GM06990 (cell line): ENCODE data around the gene OLFML2A.
"Not testable (repeated sequence)": the region's sequence is repeated elsewhere in the genome, so short reads cannot be mapped to it uniquely, and the experiment has no call there.

ENCODE experiments used
- DNase-seq: peaks from one replicate; pipeline ENCODE4 v3.0.0-alpha.2; 2011; ENCODE audit not compliant: insufficient read length; ENCODE audit errors: extremely low read depth
- H3K27me3 ChIP-seq: replicated peaks from 2 replicates; pipeline ENCODE4 v1.6.0; 2011; ENCODE audit warnings: low read length; ENCODE audit not compliant: control insufficient read depth, insufficient read depth
- H3K36me3 ChIP-seq: 2 replicates; pipeline ENCODE4 v1.5.1; 2011; ENCODE audit warnings: low read length; ENCODE audit not compliant: control insufficient read depth, insufficient read depth
- H3K4me3 ChIP-seq: replicated peaks from 2 replicates; pipeline ENCODE4 v1.5.1; 2011; ENCODE audit warnings: low read depth, mild to moderate bottlenecking, control low read depth, low read length
- TF ChIP-seq, protein P1 (sequence below): IDR thresholded peaks from 2 replicates; pipeline ENCODE4 v1.5.1; 2011; ENCODE audit warnings: low read length, control low read depth, mild to moderate bottlenecking, inconsistent platforms; ENCODE audit not compliant: insufficient read depth, poor library complexity, severe bottlenecking

OLFML2A gene

DNA sequence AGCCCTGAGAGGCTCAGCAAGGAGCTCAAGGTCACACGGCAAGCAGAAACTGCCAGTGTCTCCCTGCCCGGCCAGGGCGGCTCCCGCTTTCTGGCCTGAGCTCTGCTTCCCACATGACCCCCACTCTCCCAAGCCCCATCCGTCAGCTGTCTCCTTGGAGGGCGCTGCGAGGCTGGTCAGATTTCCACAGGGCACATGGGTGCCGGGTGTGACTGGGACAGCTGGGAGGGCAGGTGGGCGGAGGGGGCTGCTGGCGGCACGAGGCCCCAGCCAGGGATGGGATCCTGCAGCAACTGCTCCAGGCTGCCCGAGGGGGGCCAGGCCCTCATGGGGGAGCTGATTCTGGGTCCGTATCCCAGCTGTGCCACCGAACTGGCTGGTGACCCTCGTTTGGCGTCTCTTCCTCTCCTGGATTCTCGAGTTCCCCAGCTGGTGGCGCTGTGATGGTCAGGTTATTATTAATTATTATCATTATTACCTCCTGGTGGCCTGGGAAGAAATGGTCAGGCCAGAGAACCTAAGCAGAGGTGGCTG, 63.4 kb downstream of the OLFML2A start:
- Histone ChIP-seq H3K36me3 (no peaks in the 10 kb centered on the region), H3K27me3 (no peaks in the 10 kb centered on the region), H3K4me3 (no peak overlapping the region)
- TF ChIP-seq, protein P1, sequence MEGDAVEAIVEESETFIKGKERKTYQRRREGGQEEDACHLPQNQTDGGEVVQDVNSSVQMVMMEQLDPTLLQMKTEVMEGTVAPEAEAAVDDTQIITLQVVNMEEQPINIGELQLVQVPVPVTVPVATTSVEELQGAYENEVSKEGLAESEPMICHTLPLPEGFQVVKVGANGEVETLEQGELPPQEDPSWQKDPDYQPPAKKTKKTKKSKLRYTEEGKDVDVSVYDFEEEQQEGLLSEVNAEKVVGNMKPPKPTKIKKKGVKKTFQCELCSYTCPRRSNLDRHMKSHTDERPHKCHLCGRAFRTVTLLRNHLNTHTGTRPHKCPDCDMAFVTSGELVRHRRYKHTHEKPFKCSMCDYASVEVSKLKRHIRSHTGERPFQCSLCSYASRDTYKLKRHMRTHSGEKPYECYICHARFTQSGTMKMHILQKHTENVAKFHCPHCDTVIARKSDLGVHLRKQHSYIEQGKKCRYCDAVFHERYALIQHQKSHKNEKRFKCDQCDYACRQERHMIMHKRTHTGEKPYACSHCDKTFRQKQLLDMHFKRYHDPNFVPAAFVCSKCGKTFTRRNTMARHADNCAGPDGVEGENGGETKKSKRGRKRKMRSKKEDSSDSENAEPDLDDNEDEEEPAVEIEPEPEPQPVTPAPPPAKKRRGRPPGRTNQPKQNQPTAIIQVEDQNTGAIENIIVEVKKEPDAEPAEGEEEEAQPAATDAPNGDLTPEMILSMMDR = peak; percentile 60
- no peak for DNase-seq

DNA sequence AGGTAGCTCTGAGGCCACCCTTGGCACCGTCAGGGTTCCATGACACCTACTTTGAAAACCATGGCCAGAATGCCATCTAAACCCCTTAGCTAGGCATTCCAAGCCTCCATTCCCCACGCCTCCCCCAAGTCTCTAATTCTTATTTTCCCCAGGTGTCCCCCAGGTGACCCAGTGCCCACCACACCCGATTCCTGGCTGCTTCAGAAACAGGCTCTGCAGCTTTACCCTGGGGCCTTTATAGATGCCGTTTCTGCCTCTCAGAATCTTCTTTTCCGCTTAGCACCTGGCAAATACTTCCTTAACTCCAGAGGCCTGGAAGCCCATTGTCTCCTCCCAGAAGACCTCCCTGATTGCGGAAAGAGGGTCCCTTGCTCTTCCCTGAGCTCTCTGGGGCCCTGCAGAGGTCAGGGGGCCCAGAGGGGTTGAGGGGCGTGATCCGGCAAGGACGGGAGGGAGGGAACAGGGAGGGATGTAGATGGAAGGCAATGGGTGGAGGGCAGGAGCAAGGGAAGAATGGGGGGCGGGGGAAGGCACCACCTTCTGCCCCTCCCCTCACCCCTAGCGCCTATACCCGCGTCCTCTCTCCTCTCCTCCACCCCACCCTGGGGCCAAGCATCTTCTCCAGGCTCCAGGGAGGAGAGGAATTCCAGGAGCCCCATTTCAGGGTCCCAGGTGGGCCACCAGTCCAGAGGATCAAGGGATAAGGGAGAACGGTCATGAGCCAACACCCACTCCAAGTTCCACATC, 64.3 kb downstream of the OLFML2A start:
- no peak for DNase-seq
- Histone ChIP-seq H3K36me3 (no peaks in the 10 kb centered on the region), H3K27me3 (no peaks in the 10 kb centered on the region), H3K4me3 (no peak overlapping the region)
- TF ChIP-seq, protein P1 = no peak

DNA sequence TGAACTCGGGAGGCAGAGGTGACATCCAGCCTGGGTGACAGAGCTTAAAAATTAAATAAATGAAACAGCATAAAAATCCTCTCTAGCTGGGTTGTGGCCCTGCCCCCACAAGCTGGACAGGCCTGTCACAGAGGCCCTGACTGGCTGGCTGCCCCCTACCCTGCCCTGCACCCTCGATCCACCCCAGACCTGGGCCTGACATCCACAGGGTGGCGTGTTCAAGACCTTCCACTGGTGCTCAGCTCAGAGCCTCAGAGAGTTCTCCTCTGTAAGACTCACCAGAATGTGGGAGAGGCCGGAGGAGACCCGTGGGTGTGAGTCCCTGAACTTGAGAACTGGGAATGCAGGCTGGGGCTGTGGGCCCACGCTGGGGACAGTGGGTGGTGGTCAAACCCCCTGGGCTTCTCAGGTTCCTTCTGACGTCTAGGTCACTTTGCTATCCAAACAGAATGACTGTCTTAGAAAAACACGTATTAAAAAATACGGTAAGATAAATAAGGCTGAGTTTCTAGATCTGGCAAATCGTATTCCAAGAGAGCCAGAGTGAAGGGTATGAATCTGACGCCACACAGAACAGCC, 66.6 kb downstream of the OLFML2A start:
- Histone ChIP-seq H3K27me3 (no peaks in the 10 kb centered on the region), H3K4me3 (no peak overlapping the region), H3K36me3 (no peaks in the 10 kb centered on the region)
- TF ChIP-seq, protein P1 = no peak
- DNase-seq = no peak

GRCh38 chr9:124844291-124844690, 67.4 kb downstream of the OLFML2A start:
- H3K4me3 ChIP-seq = no peak overlapping the region
- no peaks in the 10 kb centered on the region for H3K36me3 ChIP-seq
- TF ChIP-seq, protein P1 = no peak
- H3K27me3 ChIP-seq = no peaks in the 10 kb centered on the region
- no peak for DNase-seq

GRCh38 chr9:124846467-124846866, 69.5 kb downstream of the OLFML2A start:
- H3K27me3 ChIP-seq, DNase-seq, H3K36me3 ChIP-seq, H3K4me3 ChIP-seq: not testable (repeated sequence)

GRCh38 chr9:124846969-124847368, 70.0 kb downstream of the OLFML2A start:
- TF ChIP-seq, protein P1 = no peak
- no peaks in the 10 kb centered on the region for H3K36me3 ChIP-seq
- DNase-seq = no peak
- H3K27me3 ChIP-seq = no peaks in the 10 kb centered on the region
- no peak overlapping the region for H3K4me3 ChIP-seq
